Ascending aorta (tissue), 2 donors: ENCODE measurements around the gene PRSS8. TPM values are rescaled to one million over a fixed set of nuclear protein-coding genes. Genes with fewer than 3 reads are reported as not detected.
A peak's percentile ranks its signal among the peaks of the same experiment; 100 is the strongest.

Experiments
- DNase-seq, 2 donors: peaks; one replicate each; pipeline ENCODE4 v3.0.0-alpha.2; 2019; ENCODE audit warnings: low spot score in 2 of 2
- H3K27ac ChIP-seq, 2 donors: fragments of 200-600 bp; sonication (generic); one replicate each; pipeline ENCODE4 v1.5.1; 2016 to 2017; ENCODE audit warnings: mild to moderate bottlenecking in 1 of 2
- H3K27me3 ChIP-seq: fragments of 200-600 bp; sonication (generic); one replicate; pipeline ENCODE4 v1.5.1; 2017
- H3K36me3 ChIP-seq, 2 donors: fragments of 200-600 bp; sonication (generic); one replicate each; pipeline ENCODE4 v1.5.1; 2016
- H3K4me1 ChIP-seq, 2 donors: fragments of 200-600 bp; sonication (generic); one replicate each; pipeline ENCODE4 v1.5.1; 2016 to 2017; ENCODE audit warnings: mild to moderate bottlenecking in 1 of 2
- H3K4me3 ChIP-seq, 2 donors: fragments of 200-600 bp; sonication (generic); one replicate each; pipeline ENCODE4 v1.5.1; 2016 to 2017; ENCODE audit warnings: mild to moderate bottlenecking in 1 of 2
- H3K9me3 ChIP-seq, 2 donors: fragments of 200-600 bp; sonication (generic); one replicate each; pipeline ENCODE4 v1.5.1; 2016
- CTCF ChIP-seq, 3 experiments: fragments of 200-600 bp in 2 of 3; fragments of 450-650 bp in 1 of 3; sonication (generic) in 2 of 3; IDR thresholded peaks; one replicate each; pipeline ENCODE4 v1.5.1; 2016 to 2019; ENCODE audit warnings: antibody characterized with exemption in 3 of 3, mild to moderate bottlenecking in 1 of 3, moderate library complexity in 1 of 3
- intact Hi-C: fragments of 100-400 bp; cut with DNase I; formaldehyde crosslinking; loops from one replicate; pipeline ENCODE4 v1.15.1; 2023
- total RNA-seq: library from RNA; depleted of rRNA; stranded (reverse); fragments of >200 nt; gene quantifications from one replicate; pipeline ENCODE4 v1.1.0, GENCODE V29; 2016

The PRSS8 gene
- not detected for total RNA-seq

- TF ChIP-seq CTCF (IDR thresholded peaks at IDR 0.05), result no peak
- no peak for DNase-seq
- intact Hi-C loops, result no loop called here
- H3K9me3 ChIP-seq, result no peaks in the 10 kb centered on the region
- no peak within 1 kb of the TSS for H3K27ac ChIP-seq
- no peaks in the 10 kb centered on the region for H3K27me3 ChIP-seq
- H3K4me1 ChIP-seq, result peaks cover 0 to 10% of the 10 kb centered on the region in 2 donors
- H3K36me3 ChIP-seq, result peaks cover 14 to 16% of the 10 kb centered on the region in 2 donors
- H3K4me3 ChIP-seq, result no peak within 1 kb of the TSS
Observed at GRCh38 chr16:31135535-31136286, at the start of gene PRSS8. Gene PRSS8 (minus strand): TSS chr16:31135727. CDS start chr16:31135498, 229 bp downstream.

GRCh38 chr16:31184888-31185287 is 49.4 kb upstream of the PRSS8 start:
- Histone ChIP-seq H3K36me3 (peaks cover 74 to 77% of the 10 kb centered on the region in 2 donors), H3K4me3 (no peak overlapping the region), H3K27me3 (no peaks in the 10 kb centered on the region), H3K4me1 (peaks cover 5 to 28% of the 10 kb centered on the region in 2 donors), H3K9me3 (no peaks in the 10 kb centered on the region), H3K27ac (no peak overlapping the region)
- intact Hi-C loops, result loop anchor here (5.0 kb wide), 4 partner anchors 78 to 322 kb away; partner anchors contain the start of genes BCKDK, RUSF1, VKORC1 and ZNF843
- no peak for TF ChIP-seq CTCF (IDR thresholded peaks at IDR 0.05)
- DNase-seq, result no peak

GRCh38 chr16:31183432-31184428 is 48.2 kb upstream of the PRSS8 start:
- Histone ChIP-seq H3K27ac (no peak overlapping the region), H3K36me3 (peaks cover 62 to 66% of the 10 kb centered on the region in 2 donors), H3K4me1 (peaks cover 5 to 33% of the 10 kb centered on the region in 2 donors), H3K27me3 (no peaks in the 10 kb centered on the region), H3K4me3 (peak overlapping the region in 1 of 2 donors; percentile 97), H3K9me3 (no peaks in the 10 kb centered on the region)
- DNase-seq, result no peak
- intact Hi-C loops, result loop anchor here (5.0 kb wide), 4 partner anchors 76 to 324 kb away; partner anchors contain the start of genes BCKDK, RUSF1, VKORC1 and ZNF843
- no peak for TF ChIP-seq CTCF (IDR thresholded peaks at IDR 0.05)

- intact Hi-C loops, result loop anchor here (5.0 kb wide), 4 partner anchors 75 to 325 kb away; partner anchors contain the start of genes BCKDK, RUSF1, VKORC1 and ZNF843
- no peak for DNase-seq
- peak overlapping the region; percentile 7 to 97 for H3K4me3 ChIP-seq
- H3K4me1 ChIP-seq, result peaks cover 5 to 35% of the 10 kb centered on the region in 2 donors
- no peaks in the 10 kb centered on the region for H3K9me3 ChIP-seq
- no peak overlapping the region for H3K27ac ChIP-seq
- no peaks in the 10 kb centered on the region for H3K27me3 ChIP-seq
- peaks cover 50 to 52% of the 10 kb centered on the region in 2 donors for H3K36me3 ChIP-seq
- no peak for TF ChIP-seq CTCF (IDR thresholded peaks at IDR 0.05)
Observed at GRCh38 chr16:31182391-31182790, 46.9 kb upstream of the PRSS8 start.

GRCh38 chr16:31181102-31181830 is 45.7 kb upstream of the PRSS8 start:
- no peak for DNase-seq
- Histone ChIP-seq H3K4me1 (peaks cover 5 to 35% of the 10 kb centered on the region in 2 donors), H3K27me3 (no peaks in the 10 kb centered on the region), H3K27ac (peak overlapping the region; percentile 98 to 99), H3K36me3 (peaks cover 38 to 41% of the 10 kb centered on the region in 2 donors), H3K9me3 (no peaks in the 10 kb centered on the region), H3K4me3 (peak overlapping the region; percentile 92 to 97)
- no peak for TF ChIP-seq CTCF (IDR thresholded peaks at IDR 0.05)
- intact Hi-C loops, result loop anchor here (5.0 kb wide), 4 partner anchors 74 to 326 kb away; partner anchors contain the start of genes BCKDK, RUSF1, VKORC1 and ZNF843
